H9 (cell line): ENCODE results near the gene ASB4. TPM values are rescaled to one million over a fixed set of nuclear protein-coding genes. Genes with fewer than 3 reads are reported as not detected.

Experiments used
- DNase-seq: peaks from one replicate; pipeline ENCODE4 v3.0.0-alpha.2; 2017
- H2AFZ ChIP-seq: one replicate; pipeline ENCODE4 v1.6.1; 2013; ENCODE audit warnings: mild to moderate bottlenecking, low read length, control low read depth, moderate library complexity
- H2AK5ac ChIP-seq: 2 replicates; pipeline ENCODE4 v1.6.1; 2013; ENCODE audit warnings: low read length, control low read depth, mixed read lengths; ENCODE audit not compliant: insufficient read length
- H2BK120ac ChIP-seq: one replicate; pipeline ENCODE4 v1.6.1; 2013; ENCODE audit warnings: low read depth, mild to moderate bottlenecking, low read length, control low read depth, inconsistent platforms; ENCODE audit not compliant: poor library complexity, severe bottlenecking
- H2BK12ac ChIP-seq: 2 replicates; pipeline ENCODE4 v1.6.1; 2013; ENCODE audit warnings: low read length, control low read depth, mixed read lengths, low read depth; ENCODE audit not compliant: insufficient read length
- H2BK15ac ChIP-seq: 2 replicates; pipeline ENCODE4 v1.6.1; 2013; ENCODE audit warnings: low read depth, low read length, control low read depth
- H2BK20ac ChIP-seq: one replicate; pipeline ENCODE4 v1.6.1; 2013; ENCODE audit warnings: low read depth, mild to moderate bottlenecking, low read length, control low read depth, inconsistent platforms; ENCODE audit not compliant: poor library complexity, severe bottlenecking
- H2BK5ac ChIP-seq: 2 replicates; pipeline ENCODE4 v1.6.1; 2013; ENCODE audit warnings: low read length, control low read depth, mixed read lengths; ENCODE audit not compliant: insufficient read length
- H3K14ac ChIP-seq: 2 replicates; pipeline ENCODE4 v1.6.1; 2013; ENCODE audit warnings: low read length, control low read depth; ENCODE audit not compliant: insufficient read depth
- H3K18ac ChIP-seq: 2 replicates; pipeline ENCODE4 v1.6.1; 2013; ENCODE audit warnings: low read depth, mild to moderate bottlenecking, mixed read lengths, low read length, control low read depth; ENCODE audit not compliant: insufficient read length
- H3K23ac ChIP-seq: 2 replicates; pipeline ENCODE4 v1.6.1; 2013; ENCODE audit warnings: low read length, control low read depth, mixed read lengths, low read depth; ENCODE audit not compliant: insufficient read length
- H3K23me2 ChIP-seq: 2 replicates; pipeline ENCODE4 v1.6.1; 2013; ENCODE audit warnings: low read depth, mild to moderate bottlenecking, mixed read lengths, low read length, control low read depth; ENCODE audit not compliant: insufficient read length, poor library complexity, severe bottlenecking
- H3K27ac ChIP-seq: 2 replicates; pipeline ENCODE4 v1.5.1; 2013; ENCODE audit warnings: low read length, control low read depth, mixed read lengths, low read depth; ENCODE audit not compliant: insufficient read length
- H3K27me3 ChIP-seq: 2 replicates; pipeline ENCODE4 v1.6.1; 2013; ENCODE audit warnings: low read length, control low read depth, inconsistent platforms; ENCODE audit not compliant: insufficient read depth
- H3K4ac ChIP-seq: 2 replicates; pipeline ENCODE4 v1.6.1; 2013; ENCODE audit warnings: low read depth, mild to moderate bottlenecking, control low read depth, inconsistent platforms, low read length, moderate library complexity
- H3K4me1 ChIP-seq: 2 replicates; pipeline ENCODE4 v1.6.1; 2013; ENCODE audit warnings: low read length, control low read depth, inconsistent platforms; ENCODE audit not compliant: insufficient read depth
- H3K4me2 ChIP-seq: 2 replicates; pipeline ENCODE4 v1.6.1; 2013; ENCODE audit warnings: low read length, control low read depth, mixed read lengths; ENCODE audit not compliant: insufficient read length, insufficient read depth
- H3K56ac ChIP-seq: 2 replicates; pipeline ENCODE4 v1.6.1; 2013; ENCODE audit warnings: low read depth, mild to moderate bottlenecking, mixed read lengths, low read length, control low read depth; ENCODE audit not compliant: insufficient read length
- H3K79me1 ChIP-seq: 2 replicates; pipeline ENCODE4 v1.6.1; 2013; ENCODE audit warnings: low read depth, mild to moderate bottlenecking, moderate library complexity, low read length, control low read depth, inconsistent platforms; ENCODE audit not compliant: insufficient read depth, poor library complexity, severe bottlenecking
- H3K79me2 ChIP-seq: 2 replicates; pipeline ENCODE4 v1.6.1; 2013; ENCODE audit warnings: low read length, control low read depth, inconsistent platforms; ENCODE audit not compliant: insufficient read depth
- H3K9ac ChIP-seq: 2 replicates; pipeline ENCODE4 v1.6.1; 2013; ENCODE audit warnings: low read length, control low read depth, mixed read lengths; ENCODE audit not compliant: insufficient read length; ENCODE audit errors: extremely low read depth
- H3K9me3 ChIP-seq: one replicate; pipeline ENCODE4 v1.6.1; 2013; ENCODE audit warnings: low read depth, low read length, inconsistent platforms; ENCODE audit not compliant: control insufficient read depth
- H3T11ph ChIP-seq: one replicate; pipeline ENCODE4 v1.6.1; 2013; ENCODE audit warnings: mild to moderate bottlenecking, low read length, control low read depth, inconsistent platforms
- H4K20me1 ChIP-seq: one replicate; pipeline ENCODE4 v1.6.1; 2013; ENCODE audit not compliant: control insufficient read depth, insufficient read length, insufficient read depth
- H4K5ac ChIP-seq: 2 replicates; pipeline ENCODE4 v1.6.1; 2013; ENCODE audit warnings: low read depth, mild to moderate bottlenecking, mixed read lengths, low read length, control low read depth; ENCODE audit not compliant: insufficient read length
- H4K8ac ChIP-seq: replicated peaks from 2 replicates; pipeline ENCODE4 v1.6.1; 2013; ENCODE audit warnings: low read length, control low read depth, mixed read lengths, low read depth; ENCODE audit not compliant: insufficient read length
- H4K91ac ChIP-seq: 2 replicates; pipeline ENCODE4 v1.6.1; 2013; ENCODE audit warnings: low read depth, mild to moderate bottlenecking, moderate library complexity, mixed read lengths, low read length, control low read depth; ENCODE audit not compliant: insufficient read length
- H3K27ac Mint-ChIP-seq, 3 experiments: 2 replicates in 2 of 3; 3 replicates in 1 of 3; pipeline ENCODE4 v1.8.0; 2020 to 2021; ENCODE audit warnings: mixed read lengths in 3 of 3, mild to moderate bottlenecking in 1 of 3, moderate library complexity in 1 of 3
- H3K27me3 Mint-ChIP-seq: 2 replicates; pipeline ENCODE4 v1.8.0; 2021; ENCODE audit warnings: low read depth, mild to moderate bottlenecking, moderate library complexity, mixed read lengths
- H3K36me3 Mint-ChIP-seq, 3 experiments: 2 replicates in 2 of 3; 3 replicates in 1 of 3; pipeline ENCODE4 v1.8.0; 2020 to 2021; ENCODE audit warnings: low read depth in 3 of 3, mixed read lengths in 3 of 3; ENCODE audit not compliant: insufficient read depth in 1 of 3
- H3K4me1 Mint-ChIP-seq, 2 experiments: 2 replicates each; pipeline ENCODE4 v1.8.0; 2020; ENCODE audit warnings: mixed read lengths in 2 of 2
- H3K4me3 Mint-ChIP-seq, 2 experiments: 2 replicates in 1 of 2; 3 replicates in 1 of 2; pipeline ENCODE4 v1.8.0; 2020 to 2021; ENCODE audit warnings: mild to moderate bottlenecking in 2 of 2, mixed read lengths in 2 of 2, moderate library complexity in 1 of 2
- H3K9me3 Mint-ChIP-seq, 2 experiments: 2 replicates in 1 of 2; 3 replicates in 1 of 2; pipeline ENCODE4 v1.8.0; 2020; ENCODE audit warnings: mild to moderate bottlenecking in 2 of 2, mixed read lengths in 2 of 2, moderate library complexity in 1 of 2
- CTCF ChIP-seq: fragments of 200-600 bp; sonication (generic); conservative IDR thresholded peaks from 3 replicates; pipeline ENCODE4 v1.8.0; 2021; ENCODE audit warnings: antibody characterized with exemption, mild to moderate bottlenecking
- total RNA-seq: library from RNA; stranded (reverse); gene quantifications from 2 replicates; pipeline ENCODE4 v1.2.1, GENCODE V29; 2021

The ASB4 gene
- total RNA-seq, 1 experiment from 2014 or later, result not detected

GRCh38 chr7:95589031-95589430 is 103.3 kb downstream of the ASB4 start:
- Histone ChIP-seq H3K23ac (no peak overlapping the region), H2AFZ (no peak overlapping the region), H3K23me2 (no peaks in the 10 kb centered on the region), H3K4me1 (no peaks in the 10 kb centered on the region), H3K4ac (no peak overlapping the region), H3K14ac (no peak overlapping the region), H3K4me2 (no peak overlapping the region), H3K79me2 (no peaks in the 10 kb centered on the region), H4K20me1 (no peaks in the 10 kb centered on the region), H3T11ph (no peak overlapping the region), H3K9me3 (no peaks in the 10 kb centered on the region), H2AK5ac (no peak overlapping the region), H3K56ac (no peak overlapping the region), H2BK15ac (no peak overlapping the region), H2BK20ac (no peak overlapping the region), H3K27ac (no peak overlapping the region), H3K18ac (no peak overlapping the region), H4K91ac (no peak overlapping the region), H2BK120ac (no peak overlapping the region), H4K5ac (no peak overlapping the region), H2BK12ac (no peak overlapping the region), H3K27me3 (no peaks in the 10 kb centered on the region), H3K9ac (no peak overlapping the region), H2BK5ac (no peak overlapping the region), H4K8ac (no peak overlapping the region), H3K79me1 (no peaks in the 10 kb centered on the region)
- Mint-ChIP-seq H3K9me3 (no peaks in the 10 kb centered on the region), H3K36me3 (no peaks in the 10 kb centered on the region), H3K27me3 (peaks cover 7% of the 10 kb centered on the region), H3K4me1 (peaks cover 8 to 9% of the 10 kb centered on the region in 2 experiments; a peak in 3 of 4 replicates), H3K27ac (no peak overlapping the region), H3K4me3 (no peak overlapping the region)
- no peak for DNase-seq
- no peak for TF ChIP-seq CTCF
